Activated T-cell treated with anti-CD3 and anti-CD28 coated beads for 48 hours (primary cell): ENCODE results near the gene HSPA6.
"Not testable (repeated sequence)": the region's sequence is repeated elsewhere in the genome, so short reads cannot be mapped to it uniquely, and the experiment has no call there.

Source experiments
- DNase-seq: peaks from one replicate; pipeline ENCODE4 v3.0.0-alpha.2; 2020; ENCODE audit warnings: low read depth

The HSPA6 gene

GRCh38 chr1:161560960-161561715 is 36.8 kb downstream of the HSPA6 start:
- DNase-seq: not testable (repeated sequence)

GRCh38 chr1:161562441-161562840 is 38.1 kb downstream of the HSPA6 start:
- not testable (repeated sequence) for DNase-seq

- not testable (repeated sequence) for DNase-seq
Observed at GRCh38 chr1:161563522-161563921, 39.2 kb downstream of the HSPA6 start.

GRCh38 chr1:161566602-161566960 is 42.2 kb downstream of the HSPA6 start:
- DNase-seq: not testable (repeated sequence)

DNA sequence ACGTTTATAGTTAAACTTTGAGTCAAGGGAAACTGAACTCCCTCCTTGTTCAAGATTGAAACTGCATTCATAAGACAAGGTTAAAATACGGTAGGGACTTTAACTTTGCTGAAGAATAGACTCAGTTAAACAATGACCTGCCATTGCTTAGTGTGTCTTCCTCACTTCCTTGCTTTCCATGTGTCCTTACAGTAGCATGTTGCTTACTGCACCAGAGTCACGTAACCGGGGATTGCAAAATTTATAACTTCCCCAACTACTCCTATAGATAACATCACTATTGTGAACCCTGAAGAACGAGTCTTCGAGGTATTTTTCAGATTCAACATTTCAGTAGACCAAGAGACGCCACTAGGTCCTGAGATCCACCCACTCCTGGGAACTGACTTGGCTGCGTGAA is 47.4 kb downstream of the HSPA6 start:
- DNase-seq: not testable (repeated sequence)
